Fibroblast of villous mesenchyme (primary cell): ENCODE data around the gene SPIRE1. TPM values are rescaled to one million over a fixed set of nuclear protein-coding genes. Genes with fewer than 3 reads are reported as not detected.
A peak's percentile ranks its signal among the peaks of the same experiment; 100 is the strongest.
"Not testable (repeated sequence)": the region's sequence is repeated elsewhere in the genome, so short reads cannot be mapped to it uniquely, and the experiment has no call there.

Experiments
- DNase-seq: peaks from one replicate; pipeline ENCODE4 v3.0.0-alpha.2; 2010; ENCODE audit warnings: low read depth
- H3K4me3 ChIP-seq: 2 replicates; pipeline ENCODE4 v1.5.1; 2011; ENCODE audit warnings: low read depth, mild to moderate bottlenecking, low read length
- CTCF ChIP-seq: IDR thresholded peaks from 2 replicates; pipeline ENCODE4 v1.5.1; 2012; ENCODE audit warnings: low read depth, mild to moderate bottlenecking, low read length; ENCODE audit not compliant: insufficient read depth
- total RNA-seq: library from RNA; depleted of rRNA; stranded (reverse); fragments of >200 nt; gene quantifications from 2 replicates; pipeline ENCODE4 v1.2.3, GENCODE V29; 2012

Gene SPIRE1
- total RNA-seq, 1 donor, result 39.3 TPM

GRCh38 chr18:12571630-12572029 lies 86.3 kb downstream of the SPIRE1 start:
- no peak for TF ChIP-seq CTCF
- no peak overlapping the region for H3K4me3 ChIP-seq
- DNase-seq, result peak; percentile 54

- no peak for DNase-seq
- no peak for TF ChIP-seq CTCF
- H3K4me3 ChIP-seq, result no peak overlapping the region
Observed at GRCh38 chr18:12569791-12570190, 88.1 kb downstream of the SPIRE1 start.

GRCh38 chr18:12567849-12568248 lies 90.1 kb downstream of the SPIRE1 start:
- TF ChIP-seq CTCF, result no peak
- no peak for DNase-seq
- H3K4me3 ChIP-seq, result no peak overlapping the region

- DNase-seq, result no peak
Observed at GRCh38 chr18:12564861-12565260, 93.0 kb downstream of the SPIRE1 start.

GRCh38 chr18:12564378-12564777 lies 93.5 kb downstream of the SPIRE1 start:
- DNase-seq, result no peak
- H3K4me3 ChIP-seq, result no peak overlapping the region
- no peak for TF ChIP-seq CTCF

More at GRCh38 chr18:12564861-12565260, 93.0 kb downstream of the SPIRE1 start:
- no peak for TF ChIP-seq CTCF
- H3K4me3 ChIP-seq, result no peak overlapping the region

- not testable (repeated sequence) for H3K4me3 ChIP-seq, DNase-seq
Observed at GRCh38 chr18:12560600-12560999, 97.3 kb downstream of the SPIRE1 start.

- DNase-seq, result no peak
- no peak for TF ChIP-seq CTCF
- no peak overlapping the region for H3K4me3 ChIP-seq
Observed at GRCh38 chr18:12559319-12559718, 98.6 kb downstream of the SPIRE1 start.
